MM.1S (cell line): ENCODE results near the gene HMOX2.

ENCODE experiments used
- EZH2 ChIP-seq: fragments of 300-600 bp; sonication (generic); optimal IDR thresholded peaks from 2 replicates; pipeline ENCODE3; 2017; ENCODE audit warnings: low read depth, mild to moderate bottlenecking, antibody characterized with exemption, low read length, mixed read lengths
- EZH2phosphoT487 ChIP-seq: fragments of 300-600 bp; sonication (generic); IDR thresholded peaks from 2 replicates; pipeline ENCODE4 v1.6.1; 2018; ENCODE audit warnings: antibody characterized with exemption, low read length
- TF ChIP-seq, protein P1 (sequence below): fragments of 300-600 bp; sonication (generic); IDR thresholded peaks from 2 replicates; pipeline ENCODE4 v1.5.1; 2016; ENCODE audit warnings: antibody characterized with exemption, low read length, mixed read lengths

DNA sequence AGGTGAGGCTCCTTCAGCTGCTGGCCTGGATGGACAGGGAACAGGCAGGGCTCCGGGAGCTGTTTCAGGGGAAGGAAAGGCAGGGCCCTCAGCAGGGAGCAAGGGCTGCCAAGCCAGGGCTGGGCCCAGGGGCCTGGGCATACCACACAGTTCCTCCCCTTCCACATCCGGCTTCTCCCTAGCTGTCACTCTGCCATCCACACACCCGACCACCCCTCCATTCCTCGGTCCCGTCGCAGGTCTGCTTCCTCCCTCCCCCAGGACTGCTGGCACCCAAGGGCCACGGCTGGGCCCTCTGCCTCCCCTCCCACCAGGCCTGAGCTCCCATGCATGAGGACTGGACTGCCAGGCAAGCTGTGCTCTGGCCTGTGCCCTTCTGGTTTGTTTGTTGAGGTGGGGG lies 38.4 kb downstream of the HMOX2 start:
- TF ChIP-seq EZH2phosphoT487 (no peak), EZH2 (no peak)
- TF ChIP-seq, protein P1, sequence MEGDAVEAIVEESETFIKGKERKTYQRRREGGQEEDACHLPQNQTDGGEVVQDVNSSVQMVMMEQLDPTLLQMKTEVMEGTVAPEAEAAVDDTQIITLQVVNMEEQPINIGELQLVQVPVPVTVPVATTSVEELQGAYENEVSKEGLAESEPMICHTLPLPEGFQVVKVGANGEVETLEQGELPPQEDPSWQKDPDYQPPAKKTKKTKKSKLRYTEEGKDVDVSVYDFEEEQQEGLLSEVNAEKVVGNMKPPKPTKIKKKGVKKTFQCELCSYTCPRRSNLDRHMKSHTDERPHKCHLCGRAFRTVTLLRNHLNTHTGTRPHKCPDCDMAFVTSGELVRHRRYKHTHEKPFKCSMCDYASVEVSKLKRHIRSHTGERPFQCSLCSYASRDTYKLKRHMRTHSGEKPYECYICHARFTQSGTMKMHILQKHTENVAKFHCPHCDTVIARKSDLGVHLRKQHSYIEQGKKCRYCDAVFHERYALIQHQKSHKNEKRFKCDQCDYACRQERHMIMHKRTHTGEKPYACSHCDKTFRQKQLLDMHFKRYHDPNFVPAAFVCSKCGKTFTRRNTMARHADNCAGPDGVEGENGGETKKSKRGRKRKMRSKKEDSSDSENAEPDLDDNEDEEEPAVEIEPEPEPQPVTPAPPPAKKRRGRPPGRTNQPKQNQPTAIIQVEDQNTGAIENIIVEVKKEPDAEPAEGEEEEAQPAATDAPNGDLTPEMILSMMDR, result no peak
